Measurements from ENCODE around the gene SCN1B.
"Not testable (repeated sequence)": the region's sequence is repeated elsewhere in the genome, so short reads cannot be mapped to it uniquely, and the experiment has no call there.

SCN1B gene

DNA sequence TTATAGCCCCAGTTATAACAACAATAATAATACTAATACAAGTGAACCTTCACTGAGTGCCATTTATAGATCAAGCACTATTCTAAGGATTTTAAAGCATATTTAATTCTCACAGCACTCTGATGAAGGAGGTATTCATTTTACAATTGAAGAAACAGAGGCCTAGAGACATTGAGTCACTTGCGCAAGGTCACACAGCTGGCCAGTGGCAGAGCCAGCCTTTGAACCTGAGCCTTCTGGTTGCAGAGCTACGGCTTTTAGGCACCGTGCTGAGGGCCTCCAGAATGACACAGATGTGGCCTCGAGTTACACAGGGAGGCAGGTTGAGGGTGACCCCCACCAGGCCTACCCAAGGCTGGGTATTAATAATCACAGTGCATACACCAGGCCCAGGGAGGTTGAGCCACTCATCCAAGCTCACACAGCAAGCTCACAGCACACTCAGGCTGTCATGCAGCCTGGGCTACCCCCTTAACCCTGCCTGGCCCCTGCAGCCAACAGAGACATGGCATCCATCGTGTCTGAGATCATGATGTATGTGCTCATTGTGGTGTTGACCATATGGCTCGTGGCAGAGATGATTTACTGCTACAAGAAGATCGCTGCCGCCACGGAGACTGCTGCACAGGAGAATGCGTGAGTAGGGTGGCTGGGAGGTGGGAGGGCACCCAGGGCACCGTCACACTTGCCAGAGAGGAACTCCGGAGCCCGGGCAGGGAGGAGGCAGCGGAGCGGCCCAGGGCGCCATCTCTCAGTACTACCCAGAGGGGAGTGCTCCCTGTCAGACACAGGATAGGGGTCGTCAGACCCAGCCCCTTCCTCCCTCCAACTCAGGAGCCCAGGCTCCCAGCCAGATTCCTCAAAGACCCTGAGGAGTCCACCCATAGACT lies 8.6 kb downstream of the SCN1B start:
- no peak for DNase-seq

DNA sequence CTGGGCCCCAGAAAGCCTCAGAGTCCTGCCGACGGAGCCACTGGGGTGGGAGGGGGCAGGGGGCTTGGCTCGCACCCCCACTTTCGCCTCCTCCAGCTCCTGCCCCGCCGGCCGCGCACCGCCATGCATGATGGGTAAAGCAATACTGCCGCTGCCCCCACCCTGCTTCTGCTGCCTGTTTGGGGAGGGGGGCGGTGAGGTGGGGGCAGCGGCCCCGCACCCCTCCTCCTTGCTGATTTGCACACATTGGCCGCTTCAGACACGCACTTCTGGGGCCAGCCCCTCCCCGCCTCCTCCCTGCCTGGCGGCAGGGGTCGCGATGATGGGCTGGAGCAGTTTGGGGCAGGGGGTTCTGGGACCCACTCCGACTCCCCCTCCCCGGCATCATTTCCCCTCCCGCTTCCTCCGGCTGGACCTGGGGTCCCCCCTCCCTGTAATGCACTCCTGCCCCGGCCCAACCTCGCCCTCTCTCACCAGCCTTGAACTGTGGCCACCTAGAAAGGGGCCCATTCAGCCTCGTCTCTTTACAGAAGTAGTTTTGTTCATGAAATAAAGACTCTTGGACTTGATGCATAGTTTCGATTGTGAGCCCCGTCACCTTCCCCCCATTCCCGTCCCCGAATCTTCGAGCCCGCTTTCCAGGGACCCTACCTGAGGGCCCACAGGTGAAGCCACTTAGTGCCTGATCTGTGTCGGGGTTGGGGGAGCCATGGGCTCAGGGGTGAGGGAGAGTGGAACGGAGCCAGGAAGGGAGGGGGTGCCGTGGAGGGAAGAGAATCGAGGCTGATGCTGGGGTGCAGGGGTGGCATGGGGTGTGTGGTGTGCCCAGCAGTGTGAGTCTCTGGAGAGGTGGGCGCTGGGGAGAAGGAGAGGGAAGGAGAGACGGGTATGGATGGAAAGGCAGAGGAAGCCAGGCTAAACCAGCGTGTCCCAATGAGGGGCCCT lies 9.9 kb downstream of the SCN1B start:
- DNase-seq = no peak

GRCh38 chr19:35040826-35041547 lies 10.7 kb downstream of the SCN1B start:
- DNase-seq = no peak

- DNase-seq = no peak
Observed at GRCh38 chr19:35041548-35042055, 11.3 kb downstream of the SCN1B start, which contains the start of gene HPN. TSS of gene HPN (plus strand) at chr19:35041721. CDS start at chr19:35042507, 786 bp downstream.

GRCh38 chr19:35042056-35042730 lies 11.9 kb downstream of the SCN1B start:
- DNase-seq = no peak

- DNase-seq = no peak
Observed at GRCh38 chr19:35042954-35043604, 12.8 kb downstream of the SCN1B start.

GRCh38 chr19:35043906-35044305 lies 13.6 kb downstream of the SCN1B start:
- no peak for DNase-seq

DNA sequence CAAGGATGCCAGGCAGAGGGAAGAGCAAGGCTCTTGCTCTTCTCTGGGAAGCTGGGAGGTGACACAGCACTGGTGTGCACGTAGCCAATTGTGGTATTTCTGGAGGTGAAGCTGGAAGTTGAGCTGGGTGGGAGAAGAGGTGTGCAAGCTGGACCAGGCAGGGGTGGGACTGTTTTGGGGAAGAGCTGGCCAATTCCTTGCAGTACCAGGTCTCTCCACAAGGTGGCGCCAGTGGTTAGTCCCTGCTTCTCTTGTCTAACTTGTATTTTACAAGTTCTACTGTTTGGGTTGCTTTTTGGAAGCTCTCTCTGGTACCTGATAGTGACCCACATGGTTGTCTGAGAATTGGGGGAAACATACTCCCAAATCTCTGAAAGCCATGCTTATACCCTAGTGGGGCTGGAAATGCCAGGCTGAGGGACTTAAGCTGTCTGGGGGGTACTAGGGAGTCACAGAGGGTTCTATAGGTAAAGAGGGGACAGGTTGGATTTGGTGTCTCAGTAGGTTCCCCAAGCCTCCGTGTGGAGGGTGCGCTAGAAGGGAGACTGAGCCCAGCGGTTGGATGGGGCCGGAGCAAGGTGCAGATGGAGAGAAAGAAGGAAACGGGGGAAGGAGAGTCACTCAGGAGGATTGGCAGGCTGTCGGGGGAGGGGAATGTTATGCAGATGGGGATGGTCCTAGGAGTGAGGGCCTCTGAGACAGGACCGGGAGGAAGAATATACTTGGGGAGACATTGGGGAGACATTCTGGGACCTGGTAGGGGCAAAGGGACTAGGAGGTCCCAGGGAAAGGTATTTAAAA lies 14.2 kb downstream of the SCN1B start:
- DNase-seq = peak; percentile 51

GRCh38 chr19:35045667-35046300 lies 15.5 kb downstream of the SCN1B start:
- DNase-seq = peak; percentile 54

GRCh38 chr19:35046461-35046860 lies 16.2 kb downstream of the SCN1B start:
- DNase-seq = no peak

GRCh38 chr19:35048911-35049411 lies 18.7 kb downstream of the SCN1B start:
- DNase-seq = no peak

DNA sequence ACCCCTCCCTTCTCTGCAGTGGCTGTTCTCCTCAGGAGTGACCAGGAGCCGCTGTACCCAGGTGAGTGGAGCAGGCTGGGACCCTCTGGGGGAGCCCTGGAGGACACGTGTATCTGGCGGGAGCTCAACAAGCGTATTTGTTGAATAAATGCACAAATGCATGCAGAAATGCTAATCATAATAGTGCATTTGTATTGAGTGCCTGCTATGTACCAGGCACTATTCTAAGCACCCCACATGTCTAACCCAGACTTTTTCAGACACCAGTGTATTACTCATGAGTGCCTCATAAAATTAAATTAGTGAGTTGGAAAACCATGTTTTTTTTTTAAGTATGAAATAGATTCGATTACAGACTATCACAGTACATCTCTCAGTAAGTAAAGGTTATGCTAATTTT lies 19.2 kb downstream of the SCN1B start:
- DNase-seq = no peak

- not testable (repeated sequence) for DNase-seq
Observed at GRCh38 chr19:35050662-35051061, 20.4 kb downstream of the SCN1B start.

DNA sequence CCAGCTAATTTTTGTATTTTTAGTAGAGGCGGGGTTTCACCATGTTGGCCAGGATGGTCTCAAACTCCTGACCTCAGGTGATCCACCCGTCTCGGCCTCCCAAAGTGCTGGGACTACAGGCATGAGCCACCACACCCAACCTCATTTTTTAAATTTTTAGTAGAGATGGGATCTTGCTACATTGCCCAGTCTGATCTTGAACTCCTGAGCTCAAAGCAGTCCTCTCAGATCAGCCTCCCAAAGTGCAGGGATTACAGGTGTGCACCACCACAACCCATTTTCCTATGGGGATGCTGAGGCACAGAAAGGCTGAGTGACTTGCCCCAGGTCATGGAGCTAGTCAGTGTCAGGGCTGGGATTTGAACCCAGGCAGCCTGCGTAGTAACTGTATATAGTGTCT lies 21.0 kb downstream of the SCN1B start:
- not testable (repeated sequence) for DNase-seq

DNA sequence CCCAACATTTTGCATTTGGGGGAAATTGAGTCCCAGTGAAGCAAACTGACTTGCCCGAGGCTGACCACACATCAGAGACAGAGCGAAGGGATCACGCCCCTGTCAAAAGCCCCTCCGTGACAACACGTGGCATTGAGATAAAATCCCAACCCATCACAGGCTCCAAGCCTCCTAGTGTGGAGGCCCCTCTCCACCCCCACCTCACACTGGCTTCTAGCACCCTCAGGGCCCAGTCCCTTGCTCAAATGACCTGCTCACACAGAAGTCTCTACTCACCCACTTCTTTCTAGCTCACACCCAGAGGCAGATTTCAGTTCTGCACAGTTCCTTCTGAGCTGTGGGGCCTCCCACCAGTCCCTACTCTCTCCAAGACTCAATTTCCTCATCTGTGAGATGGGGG lies 21.5 kb downstream of the SCN1B start:
- no peak for DNase-seq

DNA sequence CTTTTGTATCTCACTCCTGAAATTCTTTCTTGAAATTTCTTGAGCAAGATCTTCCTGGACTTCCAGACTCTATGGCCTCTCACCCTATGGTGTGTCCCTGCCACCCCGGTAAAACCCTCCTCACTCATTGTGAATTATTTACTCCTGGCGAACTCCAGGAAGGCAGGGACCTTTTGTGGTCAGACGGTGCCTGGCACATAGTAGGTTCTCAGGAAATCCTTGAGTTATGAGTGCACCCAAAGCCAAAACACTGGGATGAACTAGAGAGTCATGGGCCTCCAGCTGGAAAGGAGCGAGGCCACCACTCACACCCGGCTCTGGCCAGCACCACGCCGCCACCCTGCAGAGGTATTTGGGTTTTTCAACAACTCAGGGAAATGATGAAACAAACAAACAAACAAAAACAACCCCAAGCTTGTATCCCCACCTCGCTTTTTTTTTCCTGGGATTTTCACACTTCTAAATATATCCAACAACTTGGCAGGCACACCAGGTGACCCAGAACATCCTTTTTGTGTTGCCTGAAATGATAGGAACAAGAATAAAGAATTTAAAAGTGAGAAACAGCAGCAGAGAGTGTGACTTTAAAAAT lies 22.4 kb downstream of the SCN1B start:
- DNase-seq = no peak

DNA sequence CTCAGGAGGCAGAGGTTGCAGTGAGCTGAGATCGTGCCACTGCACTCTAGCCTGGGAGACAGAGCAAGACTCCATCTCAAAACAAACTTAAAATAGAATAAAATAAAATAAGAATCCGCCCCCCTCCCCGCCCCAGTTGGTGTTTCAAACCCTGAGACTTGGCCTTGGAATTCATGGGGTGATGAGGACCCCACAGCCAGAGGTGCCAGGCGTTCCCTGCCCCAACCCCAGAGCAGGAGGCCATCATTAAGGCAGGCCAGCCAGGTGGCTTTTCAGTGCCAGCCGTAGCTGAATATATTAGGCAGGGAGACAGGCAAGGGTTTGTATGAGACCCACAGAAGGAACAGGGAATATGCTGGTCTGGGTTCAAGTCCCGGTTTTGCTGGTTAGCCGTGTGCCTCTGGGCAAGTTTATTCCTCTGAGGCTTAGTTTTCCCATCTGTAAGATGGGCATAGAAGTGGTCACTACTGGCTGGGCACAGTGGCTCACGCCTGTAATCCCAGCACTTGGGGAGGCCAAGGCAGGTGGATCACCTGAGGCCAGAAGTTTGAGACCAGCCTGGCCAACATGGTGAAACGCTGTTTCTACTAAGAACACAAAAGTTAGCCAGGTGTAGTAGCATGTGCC lies 23.5 kb downstream of the SCN1B start:
- DNase-seq = no peak

GRCh38 chr19:35054626-35055025 lies 24.4 kb downstream of the SCN1B start:
- DNase-seq = no peak

DNA sequence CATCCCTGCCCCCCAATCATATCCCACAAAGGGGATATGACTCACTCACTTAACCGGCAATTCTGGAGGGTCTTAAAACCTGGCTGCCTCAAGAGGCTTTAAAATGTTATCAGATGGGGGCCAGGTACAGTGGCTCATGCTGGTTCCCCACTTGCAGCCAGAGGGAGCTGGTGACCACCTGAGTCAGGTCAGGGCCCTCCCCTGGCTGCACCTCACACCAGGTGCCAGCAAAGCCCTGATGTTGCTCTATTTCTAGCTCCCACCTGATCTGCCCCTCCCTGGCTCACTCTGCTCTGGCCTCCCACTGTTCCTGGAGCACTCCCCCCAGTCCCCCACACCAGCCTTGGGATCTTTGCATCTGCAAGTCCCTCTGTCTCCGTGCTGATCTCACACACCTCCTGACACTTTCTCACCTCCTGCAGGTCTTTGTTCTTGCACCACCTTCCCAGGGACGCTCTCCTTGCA lies 25.5 kb downstream of the SCN1B start:
- no peak for DNase-seq

Data from activated CD4-positive, alpha-beta T cell treated with anti-CD3 and anti-CD28 coated beads, Interleukin-2, amount 50 U/mL, for 16 hours (primary cell).